ENCODE data around the gene PELI1. TPM values are rescaled to one million over a fixed set of nuclear protein-coding genes. Genes with fewer than 3 reads are reported as not detected.

The PELI1 gene
- total RNA-seq, 1 experiment from 2014 or later, result 61.0 TPM

GRCh38 chr2:64137567-64137966 lies 6.7 kb downstream of the PELI1 start:
- H3K79me2 ChIP-seq (ENCODE audit: insufficient read depth, low read length), result peaks cover 25% of the 10 kb centered on the region; the same call in 1 of the 2 replicates
- H3K27ac ChIP-seq (ENCODE audit: insufficient read length, low read depth, low read length), result no peak overlapping the region
- H3K4me1 ChIP-seq (ENCODE audit: insufficient read depth, low read length), result peaks cover 3% of the 10 kb centered on the region; the same call in 1 of the 2 replicates
- H4K5ac ChIP-seq (ENCODE audit: insufficient read length, low read depth, low read length), result no peak overlapping the region
- H2BK12ac ChIP-seq (ENCODE audit: insufficient read length, low read depth, low read length), result no peak overlapping the region
- no CpG with 5 or more reads among the region's 3 CpGs for WGBS (ENCODE audit: extremely low coverage, insufficient read length, low lambda C conversion rate)
- no peaks in the 10 kb centered on the region for H3K9me3 ChIP-seq (ENCODE audit: control insufficient read depth, low read depth, low read length)
- peaks cover 11% of the 10 kb centered on the region for H3K79me1 ChIP-seq (ENCODE audit: insufficient read depth, low read depth, low read length, poor library complexity, severe bottlenecking)
- H3K23ac ChIP-seq (ENCODE audit: insufficient read length, low read depth, low read length), result no peak overlapping the region
- H2BK15ac ChIP-seq (ENCODE audit: low read depth, low read length), result no peak overlapping the region
- no peaks in the 10 kb centered on the region for H3K9me3 Mint-ChIP-seq
- H3K9ac ChIP-seq (ENCODE audit: extremely low read depth, insufficient read length, low read length), result no peak overlapping the region
- H4K20me1 ChIP-seq (ENCODE audit: control insufficient read depth, insufficient read depth, insufficient read length), result no peaks in the 10 kb centered on the region
- H3K23me2 ChIP-seq (ENCODE audit: insufficient read length, low read depth, low read length, poor library complexity, severe bottlenecking), result no peaks in the 10 kb centered on the region
- no peak overlapping the region for H2AK5ac ChIP-seq (ENCODE audit: insufficient read length, low read length)
- TF ChIP-seq, protein P1, sequence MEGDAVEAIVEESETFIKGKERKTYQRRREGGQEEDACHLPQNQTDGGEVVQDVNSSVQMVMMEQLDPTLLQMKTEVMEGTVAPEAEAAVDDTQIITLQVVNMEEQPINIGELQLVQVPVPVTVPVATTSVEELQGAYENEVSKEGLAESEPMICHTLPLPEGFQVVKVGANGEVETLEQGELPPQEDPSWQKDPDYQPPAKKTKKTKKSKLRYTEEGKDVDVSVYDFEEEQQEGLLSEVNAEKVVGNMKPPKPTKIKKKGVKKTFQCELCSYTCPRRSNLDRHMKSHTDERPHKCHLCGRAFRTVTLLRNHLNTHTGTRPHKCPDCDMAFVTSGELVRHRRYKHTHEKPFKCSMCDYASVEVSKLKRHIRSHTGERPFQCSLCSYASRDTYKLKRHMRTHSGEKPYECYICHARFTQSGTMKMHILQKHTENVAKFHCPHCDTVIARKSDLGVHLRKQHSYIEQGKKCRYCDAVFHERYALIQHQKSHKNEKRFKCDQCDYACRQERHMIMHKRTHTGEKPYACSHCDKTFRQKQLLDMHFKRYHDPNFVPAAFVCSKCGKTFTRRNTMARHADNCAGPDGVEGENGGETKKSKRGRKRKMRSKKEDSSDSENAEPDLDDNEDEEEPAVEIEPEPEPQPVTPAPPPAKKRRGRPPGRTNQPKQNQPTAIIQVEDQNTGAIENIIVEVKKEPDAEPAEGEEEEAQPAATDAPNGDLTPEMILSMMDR (conservative IDR thresholded peaks at IDR 0.05), result no peak
- no peak overlapping the region for H3K4me3 Mint-ChIP-seq
- H3T11ph ChIP-seq (ENCODE audit: low read length), result no peak overlapping the region
- no peaks in the 10 kb centered on the region for H3K27me3 Mint-ChIP-seq (ENCODE audit: low read depth)
- H2AFZ ChIP-seq (ENCODE audit: low read length), result no peak overlapping the region
- no peak overlapping the region for H3K4me2 ChIP-seq (ENCODE audit: insufficient read depth, insufficient read length, low read length)
- H2BK120ac ChIP-seq (ENCODE audit: low read depth, low read length, poor library complexity, severe bottlenecking), result no peak overlapping the region
- no peak for DNase-seq
- H3K4me1 Mint-ChIP-seq, result peaks cover 71% of the 10 kb centered on the region in 2 experiments
- peaks cover 9 to 17% (median 10%) of the 10 kb centered on the region in 3 experiments; a peak in 6 of 7 replicates for H3K36me3 Mint-ChIP-seq (ENCODE audit: insufficient read depth in 1 of 3, low read depth in 3 of 3)
- no peak overlapping the region for H2BK20ac ChIP-seq (ENCODE audit: low read depth, low read length, poor library complexity, severe bottlenecking)
- no peak overlapping the region for H3K18ac ChIP-seq (ENCODE audit: insufficient read length, low read depth, low read length)
- H3K27ac Mint-ChIP-seq, result no peak overlapping the region
- H3K14ac ChIP-seq (ENCODE audit: insufficient read depth, low read length), result no peak overlapping the region
- H2BK5ac ChIP-seq (ENCODE audit: insufficient read length, low read length), result no peak overlapping the region
- H3K56ac ChIP-seq (ENCODE audit: insufficient read length, low read depth, low read length), result no peak overlapping the region
- no peak overlapping the region for H4K91ac ChIP-seq (ENCODE audit: insufficient read length, low read depth, low read length)
- H3K27me3 ChIP-seq (ENCODE audit: insufficient read depth, low read length), result no peaks in the 10 kb centered on the region
- no peak overlapping the region for H4K8ac ChIP-seq (replicated peaks; ENCODE audit: insufficient read length, low read depth, low read length)
- no peak overlapping the region for H3K4ac ChIP-seq (ENCODE audit: low read depth, low read length)

Measured in H9 (cell line).